Fibroblast of skin of left biceps (primary cell): Measurements from ENCODE around the gene ZBTB7C.
"Not testable (repeated sequence)": the region's sequence is repeated elsewhere in the genome, so short reads cannot be mapped to it uniquely, and the experiment has no call there.

Source experiments
- DNase-seq, 2 experiments: peaks; one replicate each; pipeline ENCODE4 v3.0.0-alpha.2; 2013; ENCODE audit warnings: low read depth in 2 of 2

The ZBTB7C gene

GRCh38 chr18:48297139-48297538 lies 112.0 kb downstream of the ZBTB7C start:
- no peak for DNase-seq

- DNase-seq, result no peak
Observed at GRCh38 chr18:48296581-48296980, 112.6 kb downstream of the ZBTB7C start.

DNA sequence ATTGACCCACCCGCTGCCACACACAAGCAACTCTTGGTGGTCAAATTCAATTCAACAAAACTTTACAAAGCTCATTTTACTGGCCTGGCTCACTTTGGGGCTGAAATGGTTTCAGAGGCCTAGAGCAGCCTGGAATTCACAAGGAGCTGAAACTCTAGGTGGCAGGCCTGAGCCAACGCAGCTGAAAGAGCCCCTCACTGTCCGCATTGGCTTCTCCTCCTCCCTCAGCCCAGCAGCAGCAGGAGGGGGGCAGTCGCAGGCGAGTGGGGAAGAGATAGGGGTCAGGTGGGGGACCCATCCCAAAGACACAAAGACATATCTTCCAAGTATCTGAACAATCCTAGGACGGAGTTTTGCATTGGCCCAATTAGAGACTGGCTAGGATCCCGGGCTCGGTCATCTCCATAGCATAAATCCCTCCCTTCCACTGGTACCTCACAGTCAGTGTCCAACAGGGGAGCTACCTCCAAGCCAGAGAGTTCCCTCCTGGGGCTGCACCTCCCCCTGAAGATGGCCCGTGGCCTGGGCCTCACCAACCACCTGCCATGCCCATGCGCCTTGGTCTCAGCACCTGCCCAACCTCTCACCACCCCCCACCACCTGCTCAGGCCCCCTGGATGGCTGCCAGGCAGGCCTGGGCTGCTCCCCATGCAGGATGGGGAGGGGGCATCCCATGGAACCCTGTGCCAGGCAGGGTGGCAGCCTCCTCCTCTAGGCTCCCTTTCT lies 113.4 kb downstream of the ZBTB7C start:
- DNase-seq, result no peak

DNA sequence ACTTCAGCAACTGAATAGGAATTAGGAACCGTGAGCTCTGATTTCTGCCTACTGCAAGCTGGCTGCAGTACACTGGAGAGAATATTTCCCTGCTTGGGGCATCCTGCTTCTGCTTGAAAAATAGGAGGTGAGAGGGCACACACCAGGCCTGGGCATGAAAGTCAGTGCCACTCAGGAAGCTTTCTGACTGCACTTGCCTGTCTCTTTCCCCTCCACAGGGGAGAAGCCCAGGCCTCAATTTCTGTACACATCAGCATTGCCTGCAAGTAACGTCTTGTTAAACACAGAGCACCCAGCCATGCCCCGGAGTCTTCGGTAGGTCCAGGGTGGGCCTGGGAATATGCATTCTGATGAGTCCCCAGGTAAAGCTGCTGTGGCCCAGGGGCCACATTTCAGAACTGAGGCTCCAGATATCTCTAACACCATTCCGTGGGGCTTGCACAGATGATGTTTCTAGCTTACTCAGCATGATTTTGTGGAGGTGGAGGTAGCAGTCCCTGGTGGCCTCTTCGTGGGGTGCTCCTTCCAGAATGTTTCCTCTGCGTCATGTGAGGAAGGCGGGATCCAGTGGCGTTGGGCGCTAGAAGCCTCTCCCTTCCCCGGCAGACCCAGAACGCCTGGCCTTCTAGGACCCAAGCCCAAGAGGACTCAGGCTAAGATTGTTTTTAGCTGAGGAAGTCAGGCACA lies 114.1 kb downstream of the ZBTB7C start:
- DNase-seq, result no peak

- DNase-seq, result no peak
Observed at GRCh38 chr18:48293954-48294898, 115.0 kb downstream of the ZBTB7C start.

DNA sequence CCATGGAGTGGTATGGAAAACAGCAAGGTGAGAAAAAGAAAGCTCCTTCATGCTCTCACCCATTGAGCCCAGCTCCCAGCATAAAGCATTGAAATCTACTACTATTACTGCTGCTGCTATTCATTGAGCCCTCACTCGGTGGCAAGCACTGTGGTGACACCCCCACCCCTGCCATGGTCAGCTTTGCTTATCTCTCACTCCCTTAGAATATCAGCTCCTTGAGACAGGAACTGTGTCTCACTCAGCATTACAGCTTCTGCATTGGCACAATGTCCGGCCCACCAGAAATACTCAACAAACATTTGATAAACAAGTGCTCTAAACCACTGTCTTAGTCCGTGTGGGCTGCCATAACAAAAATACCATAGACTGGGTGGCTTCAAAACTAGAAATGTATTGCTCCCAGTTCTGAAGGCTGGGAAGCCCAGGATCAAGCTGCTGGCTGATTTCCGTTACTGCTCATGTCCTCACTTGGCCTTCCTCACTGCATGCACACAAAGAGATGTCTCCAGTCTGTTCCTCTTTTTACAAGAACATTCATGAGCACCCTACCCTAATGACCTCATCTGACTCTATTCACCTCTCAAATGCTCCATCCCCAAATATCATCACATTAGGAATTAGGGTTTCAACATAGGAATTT lies 116.3 kb downstream of the ZBTB7C start:
- DNase-seq, result no peak

- no peak for DNase-seq
Observed at GRCh38 chr18:48292229-48292628, 117.0 kb downstream of the ZBTB7C start.

GRCh38 chr18:48290162-48290926 lies 118.8 kb downstream of the ZBTB7C start:
- no peak for DNase-seq

DNA sequence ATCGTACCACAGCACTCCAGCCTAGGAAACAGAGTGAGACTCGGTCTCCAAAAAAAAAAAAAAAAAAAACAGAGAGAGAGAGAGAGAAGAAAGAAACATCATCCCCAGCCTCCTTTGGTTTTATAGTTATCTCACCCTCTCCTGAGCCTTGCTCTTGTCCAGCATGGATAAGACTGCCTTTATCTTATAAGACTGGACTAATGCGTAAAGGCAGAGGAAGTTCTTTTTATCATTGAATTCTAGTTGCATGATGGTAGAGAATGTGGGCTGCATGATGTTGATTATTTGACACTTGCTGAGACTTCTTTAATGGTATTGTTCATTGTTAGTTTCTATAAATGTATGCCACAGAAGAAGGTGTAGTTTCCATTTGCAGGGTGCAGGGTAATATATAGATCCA lies 124.4 kb downstream of the ZBTB7C start:
- DNase-seq, result no peak

DNA sequence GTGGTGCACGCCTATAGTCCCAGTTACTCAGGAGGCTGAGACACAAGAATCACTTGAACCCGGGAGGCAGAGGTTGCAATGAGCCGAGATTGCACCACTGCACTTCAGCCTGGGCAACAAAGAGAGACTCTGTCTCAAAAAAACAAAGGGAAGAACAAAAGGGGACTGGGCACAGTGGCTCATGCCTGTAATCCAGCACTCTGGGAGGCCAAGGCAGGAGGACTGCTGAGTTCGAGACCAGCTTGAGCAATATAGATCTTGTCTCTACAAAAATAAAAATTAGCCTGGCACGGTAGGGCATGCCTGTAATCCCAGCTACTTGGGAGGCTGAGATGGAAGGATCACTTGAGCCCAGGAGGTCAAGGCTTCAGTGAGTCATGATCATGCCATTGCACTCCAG lies 125.2 kb downstream of the ZBTB7C start:
- DNase-seq, result not testable (repeated sequence)

GRCh38 chr18:48281460-48281859 lies 127.7 kb downstream of the ZBTB7C start:
- not testable (repeated sequence) for DNase-seq

DNA sequence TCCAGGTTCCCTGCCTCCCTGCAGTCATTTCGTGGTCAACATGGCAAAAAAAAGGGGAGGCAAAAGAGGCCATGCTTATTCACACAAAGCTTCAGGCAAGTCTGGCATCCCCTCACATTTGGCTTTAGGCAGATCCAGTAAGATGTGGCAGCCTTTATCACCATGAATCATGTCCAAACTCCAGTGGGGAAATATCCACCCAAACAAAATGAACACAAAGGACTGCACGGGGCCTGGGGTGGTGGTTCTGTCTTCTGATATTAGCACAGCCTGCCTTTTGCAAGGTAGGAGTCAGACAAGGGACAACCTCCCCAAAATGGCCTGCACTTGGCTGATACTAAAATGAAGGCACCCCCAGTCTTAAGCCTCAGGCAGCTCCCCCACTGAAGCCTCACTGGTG lies 129.9 kb downstream of the ZBTB7C start:
- no peak for DNase-seq

GRCh38 chr18:48278081-48278480 lies 131.1 kb downstream of the ZBTB7C start:
- DNase-seq, result no peak

DNA sequence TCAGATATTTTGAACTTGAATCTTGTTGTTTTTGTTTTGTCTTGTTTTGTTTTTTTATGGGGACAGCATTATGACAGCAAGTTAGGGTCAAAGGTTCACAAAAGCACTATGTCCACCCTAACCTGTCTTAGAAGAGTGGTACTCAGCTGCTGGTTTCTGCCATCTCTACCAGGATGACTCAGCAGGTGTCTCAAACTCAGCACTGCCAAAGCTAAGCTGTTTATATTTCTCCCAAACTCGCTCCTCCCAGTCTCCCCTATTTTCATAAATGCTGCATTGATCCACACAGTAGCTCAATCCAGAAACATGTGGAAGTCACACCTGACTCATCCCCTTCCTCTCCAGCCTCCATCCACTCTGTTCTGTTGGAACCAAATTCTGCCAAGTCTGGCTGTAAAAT lies 134.9 kb downstream of the ZBTB7C start:
- DNase-seq, result no peak

GRCh38 chr18:48270929-48271328 lies 138.3 kb downstream of the ZBTB7C start:
- no peak for DNase-seq

- no peak for DNase-seq
Observed at GRCh38 chr18:48265328-48265727, 143.9 kb downstream of the ZBTB7C start.

GRCh38 chr18:48263914-48264902 lies 145.0 kb downstream of the ZBTB7C start:
- no peak for DNase-seq

DNA sequence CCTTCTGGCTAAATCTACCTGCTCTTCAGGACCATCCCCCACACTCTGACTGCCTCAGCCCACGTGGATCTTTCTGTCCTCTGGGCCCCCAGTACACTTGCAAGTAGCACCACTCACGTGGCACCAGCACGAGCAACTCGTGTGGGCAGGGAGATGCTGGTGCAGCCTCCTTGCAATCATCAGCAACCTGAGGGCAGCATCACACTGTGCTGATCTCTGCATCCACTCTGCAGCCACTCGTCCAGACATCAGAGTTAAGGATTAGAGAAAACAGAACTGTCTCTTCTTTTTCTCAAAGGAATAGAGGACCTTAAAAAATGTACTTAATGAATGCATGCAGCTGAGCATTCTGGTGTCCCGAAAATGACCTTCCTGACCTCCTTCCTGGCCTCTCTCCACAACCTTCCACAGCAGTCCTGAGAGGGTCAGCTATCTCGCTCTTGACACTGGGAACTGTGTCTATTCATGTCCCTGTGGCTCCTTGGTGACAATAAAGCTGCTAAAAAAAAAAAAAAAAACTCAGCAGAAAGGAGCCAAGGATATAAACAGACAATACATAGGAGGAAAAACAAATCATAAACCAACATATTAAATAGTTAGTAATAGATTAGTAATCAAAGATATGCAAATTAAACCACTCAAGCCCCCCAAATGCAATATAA lies 145.9 kb downstream of the ZBTB7C start:
- DNase-seq, result no peak

GRCh38 chr18:48260237-48260636 lies 148.9 kb downstream of the ZBTB7C start:
- DNase-seq, result no peak
